ENCODE data around the gene DNAJB14.

GRCh38 chr4:99915449-99915848, 31.0 kb downstream of the DNAJB14 start:
- TF ChIP-seq CTCF (IDR thresholded peaks at IDR 0.05; ENCODE audit: poor library complexity) (no peak), EZH2 (IDR thresholded peaks at IDR 0.05; ENCODE audit: borderline replicate concordance) (no peak)

Data from hepatocyte (in vitro differentiated cells).